GM12891 (cell line): ENCODE measurements around the gene EID1.

Source experiments
- POLR2A ChIP-seq: IDR thresholded peaks from 2 replicates; pipeline ENCODE4 v1.6.1; 2011; ENCODE audit warnings: low read depth, low read length, control low read depth
- POLR2AphosphoS5 ChIP-seq: IDR thresholded peaks from 2 replicates; pipeline ENCODE4 v1.6.1; 2011; ENCODE audit warnings: low read depth, low read length, control low read depth
- POU2F2 ChIP-seq: IDR thresholded peaks from 2 replicates; pipeline ENCODE4 v1.6.1; 2011; ENCODE audit warnings: low read depth, mild to moderate bottlenecking, control low read depth, low read length, moderate library complexity
- SPI1 ChIP-seq: IDR thresholded peaks from 2 replicates; pipeline ENCODE4 v1.6.1; 2011; ENCODE audit warnings: low read depth, low read length, control low read depth
- TAF1 ChIP-seq: IDR thresholded peaks from 2 replicates; pipeline ENCODE4 v1.6.1; 2011; ENCODE audit warnings: low read depth, low read length, control low read depth

DNA sequence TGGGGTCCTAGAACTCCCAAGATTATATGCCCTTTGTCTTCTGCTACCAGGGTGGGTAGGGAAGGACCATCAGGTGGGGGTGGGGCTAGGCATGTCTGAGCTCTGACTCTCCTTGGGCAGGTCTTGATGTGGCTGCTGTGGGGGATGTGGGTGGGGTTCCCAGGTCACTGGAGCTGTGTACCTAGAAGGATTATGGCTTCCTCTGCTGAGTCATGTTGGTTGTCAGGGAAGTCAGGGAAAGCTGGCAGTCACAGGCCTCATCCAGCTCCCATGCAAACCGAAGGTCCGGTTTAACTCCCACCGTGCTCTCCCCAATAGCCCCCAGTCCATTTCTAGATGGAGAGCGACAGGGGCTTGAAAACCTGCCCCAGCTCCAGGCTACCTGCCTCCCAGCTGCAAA, 35.2 kb downstream of the EID1 start:
- TF ChIP-seq POLR2AphosphoS5: no peak
- no peak for TF ChIP-seq SPI1
- no peak for TF ChIP-seq POLR2A
- no peak for TF ChIP-seq TAF1
- TF ChIP-seq POU2F2: no peak
